ENCODE data around the gene SLC6A13. TPM values are rescaled to one million over a fixed set of nuclear protein-coding genes. Genes with fewer than 3 reads are reported as not detected.

SLC6A13 gene
- total RNA-seq, 4 donors from 2014 or later: not detected

GRCh38 chr12:211142-211465, 51.5 kb downstream of the SLC6A13 start:
- Histone ChIP-seq H3K36me3 (no peaks in the 10 kb centered on the region), H3K27me3 (peaks cover 0 to 83% (median 1%) of the 10 kb centered on the region in 4 donors), H3K4me1 (peaks cover 0 to 6% (median 2%) of the 10 kb centered on the region in 4 donors), H3K9me3 (no peaks in the 10 kb centered on the region), H3K27ac (replicated peaks in 1 of 4) (no peak overlapping the region), H3K4me3 (no peak overlapping the region)
- DNase-seq (ENCODE audit: extremely low spot score): no peak
- 89% methylated on average over 3 of the region's 3 CpGs for WGBS
- no peak for TF ChIP-seq POLR2A (IDR thresholded peaks at IDR 0.05; ENCODE audit: low read depth)
- no peak for TF ChIP-seq POLR2AphosphoS5 (IDR thresholded peaks at IDR 0.05)
- no peak for TF ChIP-seq EP300 (IDR thresholded peaks at IDR 0.05)
- TF ChIP-seq, protein P1, sequence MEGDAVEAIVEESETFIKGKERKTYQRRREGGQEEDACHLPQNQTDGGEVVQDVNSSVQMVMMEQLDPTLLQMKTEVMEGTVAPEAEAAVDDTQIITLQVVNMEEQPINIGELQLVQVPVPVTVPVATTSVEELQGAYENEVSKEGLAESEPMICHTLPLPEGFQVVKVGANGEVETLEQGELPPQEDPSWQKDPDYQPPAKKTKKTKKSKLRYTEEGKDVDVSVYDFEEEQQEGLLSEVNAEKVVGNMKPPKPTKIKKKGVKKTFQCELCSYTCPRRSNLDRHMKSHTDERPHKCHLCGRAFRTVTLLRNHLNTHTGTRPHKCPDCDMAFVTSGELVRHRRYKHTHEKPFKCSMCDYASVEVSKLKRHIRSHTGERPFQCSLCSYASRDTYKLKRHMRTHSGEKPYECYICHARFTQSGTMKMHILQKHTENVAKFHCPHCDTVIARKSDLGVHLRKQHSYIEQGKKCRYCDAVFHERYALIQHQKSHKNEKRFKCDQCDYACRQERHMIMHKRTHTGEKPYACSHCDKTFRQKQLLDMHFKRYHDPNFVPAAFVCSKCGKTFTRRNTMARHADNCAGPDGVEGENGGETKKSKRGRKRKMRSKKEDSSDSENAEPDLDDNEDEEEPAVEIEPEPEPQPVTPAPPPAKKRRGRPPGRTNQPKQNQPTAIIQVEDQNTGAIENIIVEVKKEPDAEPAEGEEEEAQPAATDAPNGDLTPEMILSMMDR (IDR thresholded peaks at IDR 0.05): no peak
- intact Hi-C loops (cut with DNase I): no loop called here

DNA sequence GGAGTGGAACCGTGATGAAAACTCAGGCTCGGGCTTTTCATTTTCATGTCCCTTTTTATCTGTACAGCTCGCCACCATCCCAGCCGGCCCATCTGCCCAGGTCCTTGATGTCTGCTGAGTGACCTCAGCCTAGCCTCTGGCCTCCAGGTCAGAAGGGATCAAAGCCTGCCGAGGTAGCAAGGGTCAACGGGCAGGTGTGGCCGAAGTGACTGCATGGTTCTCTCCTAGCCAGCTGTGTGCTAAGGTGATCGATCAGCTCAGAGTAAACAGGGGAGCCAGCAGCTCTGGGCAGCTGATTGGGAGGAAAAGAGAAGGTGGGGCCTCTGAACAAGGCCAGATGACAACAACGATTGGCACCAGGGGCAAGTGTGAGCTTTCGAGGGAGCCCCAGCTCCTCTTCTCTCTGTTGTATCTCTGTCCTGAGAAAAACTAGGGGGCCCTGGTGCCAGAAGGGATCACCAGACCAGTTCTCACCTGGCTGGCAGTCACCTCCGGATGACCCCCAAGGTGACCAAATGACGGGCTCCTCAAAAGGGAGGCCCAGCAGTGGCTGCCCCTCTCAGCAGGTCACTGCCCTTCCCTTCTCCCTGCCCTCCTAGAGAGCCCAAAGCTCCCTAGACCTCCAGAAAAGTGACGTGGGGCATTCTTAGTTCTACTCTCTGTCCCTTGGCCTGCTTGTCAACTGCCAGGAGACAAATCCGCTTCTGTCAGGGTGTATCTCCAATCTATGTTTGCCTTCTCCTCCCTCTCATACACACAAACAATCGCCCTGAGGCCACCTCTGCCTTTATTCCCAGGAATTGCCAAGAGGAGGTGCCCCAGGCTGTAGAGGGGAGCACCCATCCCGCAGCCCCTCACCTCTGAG, 52.1 kb downstream of the SLC6A13 start:
- H3K27ac ChIP-seq (replicated peaks in 1 of 4): no peak overlapping the region
- H3K9me3 ChIP-seq: no peaks in the 10 kb centered on the region
- H3K4me1 ChIP-seq: peaks cover 0 to 6% (median 2%) of the 10 kb centered on the region in 4 donors
- TF ChIP-seq EP300 (IDR thresholded peaks at IDR 0.05): no peak
- no peak for TF ChIP-seq POLR2A (IDR thresholded peaks at IDR 0.05; ENCODE audit: low read depth)
- TF ChIP-seq, protein P1 (IDR thresholded peaks at IDR 0.05): no peak
- TF ChIP-seq POLR2AphosphoS5 (IDR thresholded peaks at IDR 0.05): no peak
- intact Hi-C loops (cut with DNase I): no loop called here
- peaks cover 0 to 80% (median 1%) of the 10 kb centered on the region in 4 donors for H3K27me3 ChIP-seq
- no peak for DNase-seq (ENCODE audit: extremely low spot score)
- no peak overlapping the region for H3K4me3 ChIP-seq
- no peaks in the 10 kb centered on the region for H3K36me3 ChIP-seq
- 79% methylated on average over 14 of the region's 16 CpGs for WGBS

GRCh38 chr12:209851-210250, 52.8 kb downstream of the SLC6A13 start:
- H3K36me3 ChIP-seq: no peaks in the 10 kb centered on the region
- intact Hi-C loops (cut with DNase I): no loop called here
- no peak overlapping the region for H3K27ac ChIP-seq (replicated peaks in 1 of 4)
- WGBS: 93% methylated on average over 11 of the region's 12 CpGs
- DNase-seq (ENCODE audit: extremely low spot score): no peak
- no peak overlapping the region for H3K4me3 ChIP-seq
- TF ChIP-seq, protein P1 (IDR thresholded peaks at IDR 0.05): no peak
- TF ChIP-seq POLR2AphosphoS5 (IDR thresholded peaks at IDR 0.05): no peak
- TF ChIP-seq EP300 (IDR thresholded peaks at IDR 0.05): no peak
- no peak for TF ChIP-seq POLR2A (IDR thresholded peaks at IDR 0.05; ENCODE audit: low read depth)
- H3K4me1 ChIP-seq: peaks cover 0 to 6% (median 2%) of the 10 kb centered on the region in 4 donors
- peaks cover 0 to 80% (median 2%) of the 10 kb centered on the region in 4 donors for H3K27me3 ChIP-seq
- H3K9me3 ChIP-seq: no peaks in the 10 kb centered on the region

GRCh38 chr12:209246-209645, 53.4 kb downstream of the SLC6A13 start:
- Histone ChIP-seq H3K4me1 (peaks cover 0 to 10% (median 4%) of the 10 kb centered on the region in 4 donors), H3K27me3 (peaks cover 0 to 80% (median 5%) of the 10 kb centered on the region in 4 donors), H3K36me3 (no peaks in the 10 kb centered on the region), H3K27ac (replicated peaks in 1 of 4) (no peak overlapping the region), H3K4me3 (no peak overlapping the region), H3K9me3 (no peaks in the 10 kb centered on the region)
- intact Hi-C loops (cut with DNase I): no loop called here
- TF ChIP-seq POLR2AphosphoS5 (IDR thresholded peaks at IDR 0.05) (no peak), POLR2A (IDR thresholded peaks at IDR 0.05; ENCODE audit: low read depth) (no peak), EP300 (IDR thresholded peaks at IDR 0.05) (no peak)
- TF ChIP-seq, protein P1 (IDR thresholded peaks at IDR 0.05): no peak
- 94% methylated on average over 15 of the region's 15 CpGs for WGBS
- no peak for DNase-seq (ENCODE audit: extremely low spot score)
